Nephron progenitor cell (in vitro differentiated cells): Measurements from ENCODE around the gene AGBL4.

ENCODE experiments used
- DNase-seq: peaks from one replicate; pipeline ENCODE4 v3.0.0; 2021
- H3K27ac Mint-ChIP-seq: 2 replicates; pipeline ENCODE4 v1.8.0; 2021; ENCODE audit warnings: mild to moderate bottlenecking, moderate library complexity, mixed read lengths
- H3K27me3 Mint-ChIP-seq: 2 replicates; pipeline ENCODE4 v1.8.0; 2021; ENCODE audit warnings: mild to moderate bottlenecking, low read depth, mixed read lengths; ENCODE audit not compliant: poor library complexity
- H3K36me3 Mint-ChIP-seq: 2 replicates; pipeline ENCODE4 v1.8.0; 2021; ENCODE audit warnings: low read depth, mixed read lengths
- H3K4me1 Mint-ChIP-seq: 2 replicates; pipeline ENCODE4 v1.8.0; 2021; ENCODE audit warnings: mixed read lengths
- H3K4me3 Mint-ChIP-seq: 2 replicates; pipeline ENCODE4 v1.8.0; 2021; ENCODE audit warnings: mild to moderate bottlenecking, moderate library complexity, mixed read lengths
- H3K9me3 Mint-ChIP-seq: 2 replicates; pipeline ENCODE4 v1.8.0; 2021; ENCODE audit warnings: mild to moderate bottlenecking, moderate library complexity, mixed read lengths
- CTCF ChIP-seq: fragments of 200-600 bp; sonication (generic); IDR thresholded peaks from 2 replicates; pipeline ENCODE4 v1.5.0; 2021; ENCODE audit warnings: antibody characterized with exemption

AGBL4 gene

GRCh38 chr1:48643193-48643592, 1380.6 kb downstream of the AGBL4 start:
- no peaks in the 10 kb centered on the region for H3K9me3 Mint-ChIP-seq
- H3K27ac Mint-ChIP-seq, result peak overlapping the region; percentile 52
- no peaks in the 10 kb centered on the region for H3K36me3 Mint-ChIP-seq
- no peaks in the 10 kb centered on the region for H3K4me1 Mint-ChIP-seq
- no peak overlapping the region for H3K4me3 Mint-ChIP-seq
- peaks cover 50% of the 10 kb centered on the region for H3K27me3 Mint-ChIP-seq
- no peak for TF ChIP-seq CTCF
- no peak for DNase-seq

DNA sequence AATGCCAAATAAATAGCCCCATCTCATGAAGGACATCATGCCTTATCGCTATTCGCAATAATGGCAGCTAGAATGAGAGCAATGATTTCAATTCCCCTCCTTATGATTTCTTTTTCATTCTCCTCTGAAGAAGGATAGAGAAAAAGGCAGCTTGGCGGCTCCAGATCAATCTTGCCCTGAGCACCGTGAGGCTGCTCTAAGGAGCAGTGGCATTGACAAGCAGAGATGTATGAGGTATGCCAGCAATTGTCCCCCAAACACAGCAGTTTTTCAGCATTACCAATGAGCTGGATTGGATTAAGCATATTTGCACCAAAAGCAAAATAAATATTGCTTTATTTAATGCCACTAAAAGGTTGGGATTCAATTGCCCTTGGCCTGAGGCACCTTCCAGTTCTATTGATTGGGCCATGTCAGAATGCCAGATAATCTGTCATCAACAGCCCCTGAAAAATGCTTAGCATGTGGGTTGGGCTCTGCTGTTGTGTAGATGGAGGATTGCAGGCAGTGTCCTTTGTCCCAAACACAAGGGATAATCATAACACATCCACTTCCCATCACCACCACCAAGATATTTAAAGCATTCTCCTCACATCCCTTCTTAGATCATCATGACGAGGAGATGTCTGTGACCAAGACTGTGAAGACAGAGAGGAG, 1382.8 kb downstream of the AGBL4 start:
- H3K4me1 Mint-ChIP-seq, result no peaks in the 10 kb centered on the region
- no peak overlapping the region for H3K27ac Mint-ChIP-seq
- TF ChIP-seq CTCF, result no peak
- H3K4me3 Mint-ChIP-seq, result no peak overlapping the region
- peaks cover 47% of the 10 kb centered on the region for H3K27me3 Mint-ChIP-seq
- no peaks in the 10 kb centered on the region for H3K36me3 Mint-ChIP-seq
- H3K9me3 Mint-ChIP-seq, result no peaks in the 10 kb centered on the region
- DNase-seq, result no peak

GRCh38 chr1:48629867-48630266, 1393.9 kb downstream of the AGBL4 start:
- Mint-ChIP-seq H3K27ac (no peak overlapping the region), H3K36me3 (no peaks in the 10 kb centered on the region), H3K9me3 (no peaks in the 10 kb centered on the region), H3K4me3 (no peak overlapping the region), H3K4me1 (no peaks in the 10 kb centered on the region), H3K27me3 (peaks cover 54% of the 10 kb centered on the region)
- DNase-seq, result no peak
- no peak for TF ChIP-seq CTCF

DNA sequence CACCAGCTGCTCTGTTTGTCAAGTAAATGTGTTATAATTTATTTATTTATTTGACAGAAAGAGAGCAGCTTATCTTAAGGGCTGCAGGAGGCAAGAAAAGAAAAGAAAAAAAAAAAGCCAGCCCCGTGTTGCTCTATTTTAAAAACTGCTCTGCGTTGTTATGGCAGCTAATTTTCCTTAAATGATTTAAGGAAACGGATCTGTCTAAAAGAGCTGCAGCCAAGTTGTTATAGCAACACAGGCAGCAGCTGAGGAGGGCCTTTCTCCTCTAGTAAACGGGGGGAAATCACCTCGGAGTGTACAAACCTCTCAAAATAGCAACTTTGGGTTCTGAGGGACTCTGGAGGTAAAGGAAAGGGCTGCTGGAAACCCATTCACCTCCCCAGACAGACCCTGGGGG, 1396.3 kb downstream of the AGBL4 start:
- Mint-ChIP-seq H3K4me1 (no peaks in the 10 kb centered on the region), H3K36me3 (no peaks in the 10 kb centered on the region), H3K9me3 (no peaks in the 10 kb centered on the region), H3K27ac (no peak overlapping the region), H3K27me3 (peaks cover 56% of the 10 kb centered on the region), H3K4me3 (no peak overlapping the region)
- no peak for TF ChIP-seq CTCF
- DNase-seq, result no peak

- peaks cover 5% of the 10 kb centered on the region for H3K4me1 Mint-ChIP-seq
- TF ChIP-seq CTCF, result no peak
- H3K4me3 Mint-ChIP-seq, result no peak overlapping the region
- no peaks in the 10 kb centered on the region for H3K36me3 Mint-ChIP-seq
- DNase-seq, result peak; percentile 69
- H3K9me3 Mint-ChIP-seq, result no peaks in the 10 kb centered on the region
- H3K27ac Mint-ChIP-seq, result no peak overlapping the region
- H3K27me3 Mint-ChIP-seq, result peaks cover 50% of the 10 kb centered on the region
Measured at GRCh38 chr1:48619539-48619938, 1404.2 kb downstream of the AGBL4 start.

GRCh38 chr1:48617252-48617651, 1406.5 kb downstream of the AGBL4 start:
- no peaks in the 10 kb centered on the region for H3K36me3 Mint-ChIP-seq
- no peak overlapping the region for H3K4me3 Mint-ChIP-seq
- H3K4me1 Mint-ChIP-seq, result peaks cover 5% of the 10 kb centered on the region
- H3K27ac Mint-ChIP-seq, result no peak overlapping the region
- no peak for DNase-seq
- H3K27me3 Mint-ChIP-seq, result peaks cover 40% of the 10 kb centered on the region
- no peaks in the 10 kb centered on the region for H3K9me3 Mint-ChIP-seq
- no peak for TF ChIP-seq CTCF
